GM23338 (cell line): ENCODE results near the gene ZNF492. TPM values are rescaled to one million over a fixed set of nuclear protein-coding genes. Genes with fewer than 3 reads are reported as not detected.

Source experiments
- ATAC-seq: fragments of 200-7000 bp; cut with Tn5 transposase; 3 replicates; pipeline ENCODE4 v1.9.1; 2020
- DNase-seq: peaks from one replicate; pipeline ENCODE4 v3.0.0-alpha.2; 2015; ENCODE audit warnings: low spot score
- H2AFZ ChIP-seq: fragments of 200-600 bp; sonication (generic); 2 replicates; pipeline ENCODE4 v1.8.0; 2016; ENCODE audit warnings: antibody characterized with exemption, mild to moderate bottlenecking, moderate library complexity
- H3F3A ChIP-seq: fragments of 200-600 bp; sonication (generic); replicated peaks from 2 replicates; pipeline ENCODE4 v1.8.0; 2017; ENCODE audit warnings: antibody characterized with exemption, mixed run types, low read depth
- H3K27ac ChIP-seq: fragments of 200-600 bp; sonication (generic); 2 replicates; pipeline ENCODE4 v1.6.1; 2016; ENCODE audit warnings: low read depth
- H3K27me3 ChIP-seq: fragments of 200-600 bp; sonication (generic); 2 replicates; pipeline ENCODE4 v1.8.0; 2016; ENCODE audit warnings: mild to moderate bottlenecking, mixed run types, moderate library complexity; ENCODE audit not compliant: insufficient read depth
- H3K36me3 ChIP-seq: fragments of 200-600 bp; sonication (generic); 2 replicates; pipeline ENCODE4 v1.8.0; 2016; ENCODE audit warnings: mild to moderate bottlenecking; ENCODE audit not compliant: insufficient read depth
- H3K4me1 ChIP-seq: fragments of 200-600 bp; sonication (generic); 2 replicates; pipeline ENCODE4 v1.8.0; 2016; ENCODE audit warnings: mild to moderate bottlenecking, moderate library complexity; ENCODE audit not compliant: insufficient read depth
- H3K4me2 ChIP-seq: fragments of 200-600 bp; sonication (generic); 2 replicates; pipeline ENCODE4 v1.7.1; 2017; ENCODE audit warnings: mixed run types
- H3K4me3 ChIP-seq: fragments of 200-600 bp; sonication (generic); 2 replicates; pipeline ENCODE4 v1.6.1; 2016; ENCODE audit warnings: mixed run types
- H3K79me2 ChIP-seq: fragments of 200-600 bp; sonication (generic); replicated peaks from 2 replicates; pipeline ENCODE4 v1.8.0; 2017; ENCODE audit warnings: mild to moderate bottlenecking; ENCODE audit not compliant: insufficient read depth
- H3K9me2 ChIP-seq: fragments of 200-600 bp; sonication (generic); 2 replicates; pipeline ENCODE4 v1.8.0; 2017; ENCODE audit not compliant: insufficient read depth
- H4K20me1 ChIP-seq: fragments of 200-600 bp; sonication (generic); replicated peaks from 2 replicates; pipeline ENCODE4 v1.8.0; 2017; ENCODE audit warnings: mild to moderate bottlenecking; ENCODE audit not compliant: insufficient read depth
- H3K27ac Mint-ChIP-seq: 2 replicates; pipeline ENCODE4 v1.8.0; 2020; ENCODE audit warnings: inconsistent platforms, mild to moderate bottlenecking, moderate library complexity, mixed read lengths
- H3K27me3 Mint-ChIP-seq: 3 replicates; pipeline ENCODE4 v1.8.0; 2022; ENCODE audit warnings: low read depth, mild to moderate bottlenecking, moderate library complexity, mixed read lengths, inconsistent platforms; ENCODE audit not compliant: insufficient read depth, poor library complexity
- H3K36me3 Mint-ChIP-seq: 3 replicates; pipeline ENCODE4 v1.8.0; 2021; ENCODE audit warnings: low read depth, mild to moderate bottlenecking, inconsistent platforms, moderate library complexity, mixed read lengths
- H3K4me1 Mint-ChIP-seq: 3 replicates; pipeline ENCODE4 v1.8.0; 2020; ENCODE audit warnings: mild to moderate bottlenecking, inconsistent platforms, mixed read lengths
- H3K4me3 Mint-ChIP-seq: 3 replicates; pipeline ENCODE4 v1.8.0; 2021; ENCODE audit warnings: moderate library complexity, mild to moderate bottlenecking, inconsistent platforms, mixed read lengths
- H3K9me3 Mint-ChIP-seq: 3 replicates; pipeline ENCODE4 v1.8.0; 2020; ENCODE audit warnings: moderate library complexity, mild to moderate bottlenecking, inconsistent platforms, mixed read lengths
- EZH2 ChIP-seq: fragments of 200-600 bp; sonication (generic); IDR thresholded peaks from one replicate; pipeline ENCODE4 v1.8.0; 2017; ENCODE audit warnings: antibody characterized with exemption, mild to moderate bottlenecking, low read depth; ENCODE audit not compliant: unreplicated experiment
- EZH2phosphoT487 ChIP-seq: fragments of 200-600 bp; sonication (generic); IDR thresholded peaks from one replicate; pipeline ENCODE4 v1.8.1; 2018; ENCODE audit warnings: antibody characterized with exemption; ENCODE audit not compliant: unreplicated experiment
- JUNB ChIP-seq: IDR thresholded peaks from one replicate; pipeline ENCODE4 v1.6.1; 2016; ENCODE audit warnings: antibody characterized with exemption; ENCODE audit not compliant: unreplicated experiment
- NANOG ChIP-seq: IDR thresholded peaks from 2 replicates; pipeline ENCODE4 v1.6.1; 2016; ENCODE audit warnings: antibody characterized with exemption, borderline replicate concordance
- POLR2AphosphoS5 ChIP-seq: IDR thresholded peaks from 2 replicates; pipeline ENCODE4 v1.6.1; 2016; ENCODE audit warnings: antibody characterized with exemption, low read depth
- STAT1 ChIP-seq: IDR thresholded peaks from one replicate; pipeline ENCODE4 v1.6.1; 2016; ENCODE audit warnings: antibody characterized with exemption; ENCODE audit not compliant: unreplicated experiment
- ZNF114 ChIP-seq: fragments of 250-450 bp; sonication (Bioruptor Pico); IDR thresholded peaks from 2 replicates; pipeline ENCODE4 v1.5.0; 2020; ENCODE audit warnings: mild to moderate bottlenecking, moderate library complexity
- polyA plus RNA-seq: library from polyadenylated mRNA; unstranded; fragments of >200 nt; fragmentation: Nextera tagmentation; extraction: Ambion mirVana; gene quantifications from 2 replicates; pipeline ENCODE4 v1.2.1, GENCODE V29; 2016
- total RNA-seq: library from RNA; depleted of rRNA; stranded (reverse); fragments of >200 nt; shearing (Covaris generic); gene quantifications from 2 replicates; pipeline ENCODE4 v1.2.3, GENCODE V29; 2014
- TF ChIP-seq, protein P1 (sequence below): fragments of 250-450 bp; sonication (Bioruptor Pico); IDR thresholded peaks from 2 replicates; pipeline ENCODE4 v1.5.0; 2020; ENCODE audit warnings: mild to moderate bottlenecking, moderate library complexity

The ZNF492 gene
- total and polyA plus RNA-seq, 2 experiments from 2014 or later: 0.21 to 0.26 TPM

DNA sequence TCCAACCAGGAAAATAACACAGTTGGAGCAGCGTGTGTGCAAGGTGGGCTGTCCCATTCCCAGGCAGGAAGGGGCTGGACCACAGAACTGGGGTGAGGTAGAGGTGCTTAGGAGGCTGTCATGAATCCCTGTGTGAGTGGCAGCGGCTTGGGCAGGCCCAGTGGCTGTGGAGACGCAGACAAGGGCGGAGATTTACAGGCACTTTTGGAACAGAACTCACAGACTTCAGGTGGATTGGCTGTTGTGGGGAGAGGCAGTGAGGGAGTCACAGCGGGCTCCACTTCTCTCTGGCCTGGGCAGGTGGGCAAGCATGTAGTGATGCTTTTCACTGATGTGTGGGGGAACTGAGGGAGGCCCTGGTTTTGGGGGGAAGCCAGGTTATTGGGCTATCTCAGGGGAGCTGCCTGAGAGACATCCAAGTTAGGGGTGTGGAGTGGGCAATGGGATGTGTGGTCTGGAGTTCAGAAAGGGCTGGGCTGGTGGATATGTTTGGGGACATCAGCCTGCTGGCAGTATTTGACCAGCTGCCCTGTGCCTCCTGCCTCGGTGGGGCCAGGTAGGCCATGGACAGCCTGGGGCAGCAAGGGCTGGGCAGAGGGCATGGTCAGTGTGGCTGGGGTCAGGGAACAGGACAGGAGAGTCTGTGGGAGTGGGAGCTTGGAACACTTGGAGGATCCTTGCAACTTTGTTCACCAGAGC lies 27.0 kb upstream of the ZNF492 start (continued):
- TF ChIP-seq, protein P1, sequence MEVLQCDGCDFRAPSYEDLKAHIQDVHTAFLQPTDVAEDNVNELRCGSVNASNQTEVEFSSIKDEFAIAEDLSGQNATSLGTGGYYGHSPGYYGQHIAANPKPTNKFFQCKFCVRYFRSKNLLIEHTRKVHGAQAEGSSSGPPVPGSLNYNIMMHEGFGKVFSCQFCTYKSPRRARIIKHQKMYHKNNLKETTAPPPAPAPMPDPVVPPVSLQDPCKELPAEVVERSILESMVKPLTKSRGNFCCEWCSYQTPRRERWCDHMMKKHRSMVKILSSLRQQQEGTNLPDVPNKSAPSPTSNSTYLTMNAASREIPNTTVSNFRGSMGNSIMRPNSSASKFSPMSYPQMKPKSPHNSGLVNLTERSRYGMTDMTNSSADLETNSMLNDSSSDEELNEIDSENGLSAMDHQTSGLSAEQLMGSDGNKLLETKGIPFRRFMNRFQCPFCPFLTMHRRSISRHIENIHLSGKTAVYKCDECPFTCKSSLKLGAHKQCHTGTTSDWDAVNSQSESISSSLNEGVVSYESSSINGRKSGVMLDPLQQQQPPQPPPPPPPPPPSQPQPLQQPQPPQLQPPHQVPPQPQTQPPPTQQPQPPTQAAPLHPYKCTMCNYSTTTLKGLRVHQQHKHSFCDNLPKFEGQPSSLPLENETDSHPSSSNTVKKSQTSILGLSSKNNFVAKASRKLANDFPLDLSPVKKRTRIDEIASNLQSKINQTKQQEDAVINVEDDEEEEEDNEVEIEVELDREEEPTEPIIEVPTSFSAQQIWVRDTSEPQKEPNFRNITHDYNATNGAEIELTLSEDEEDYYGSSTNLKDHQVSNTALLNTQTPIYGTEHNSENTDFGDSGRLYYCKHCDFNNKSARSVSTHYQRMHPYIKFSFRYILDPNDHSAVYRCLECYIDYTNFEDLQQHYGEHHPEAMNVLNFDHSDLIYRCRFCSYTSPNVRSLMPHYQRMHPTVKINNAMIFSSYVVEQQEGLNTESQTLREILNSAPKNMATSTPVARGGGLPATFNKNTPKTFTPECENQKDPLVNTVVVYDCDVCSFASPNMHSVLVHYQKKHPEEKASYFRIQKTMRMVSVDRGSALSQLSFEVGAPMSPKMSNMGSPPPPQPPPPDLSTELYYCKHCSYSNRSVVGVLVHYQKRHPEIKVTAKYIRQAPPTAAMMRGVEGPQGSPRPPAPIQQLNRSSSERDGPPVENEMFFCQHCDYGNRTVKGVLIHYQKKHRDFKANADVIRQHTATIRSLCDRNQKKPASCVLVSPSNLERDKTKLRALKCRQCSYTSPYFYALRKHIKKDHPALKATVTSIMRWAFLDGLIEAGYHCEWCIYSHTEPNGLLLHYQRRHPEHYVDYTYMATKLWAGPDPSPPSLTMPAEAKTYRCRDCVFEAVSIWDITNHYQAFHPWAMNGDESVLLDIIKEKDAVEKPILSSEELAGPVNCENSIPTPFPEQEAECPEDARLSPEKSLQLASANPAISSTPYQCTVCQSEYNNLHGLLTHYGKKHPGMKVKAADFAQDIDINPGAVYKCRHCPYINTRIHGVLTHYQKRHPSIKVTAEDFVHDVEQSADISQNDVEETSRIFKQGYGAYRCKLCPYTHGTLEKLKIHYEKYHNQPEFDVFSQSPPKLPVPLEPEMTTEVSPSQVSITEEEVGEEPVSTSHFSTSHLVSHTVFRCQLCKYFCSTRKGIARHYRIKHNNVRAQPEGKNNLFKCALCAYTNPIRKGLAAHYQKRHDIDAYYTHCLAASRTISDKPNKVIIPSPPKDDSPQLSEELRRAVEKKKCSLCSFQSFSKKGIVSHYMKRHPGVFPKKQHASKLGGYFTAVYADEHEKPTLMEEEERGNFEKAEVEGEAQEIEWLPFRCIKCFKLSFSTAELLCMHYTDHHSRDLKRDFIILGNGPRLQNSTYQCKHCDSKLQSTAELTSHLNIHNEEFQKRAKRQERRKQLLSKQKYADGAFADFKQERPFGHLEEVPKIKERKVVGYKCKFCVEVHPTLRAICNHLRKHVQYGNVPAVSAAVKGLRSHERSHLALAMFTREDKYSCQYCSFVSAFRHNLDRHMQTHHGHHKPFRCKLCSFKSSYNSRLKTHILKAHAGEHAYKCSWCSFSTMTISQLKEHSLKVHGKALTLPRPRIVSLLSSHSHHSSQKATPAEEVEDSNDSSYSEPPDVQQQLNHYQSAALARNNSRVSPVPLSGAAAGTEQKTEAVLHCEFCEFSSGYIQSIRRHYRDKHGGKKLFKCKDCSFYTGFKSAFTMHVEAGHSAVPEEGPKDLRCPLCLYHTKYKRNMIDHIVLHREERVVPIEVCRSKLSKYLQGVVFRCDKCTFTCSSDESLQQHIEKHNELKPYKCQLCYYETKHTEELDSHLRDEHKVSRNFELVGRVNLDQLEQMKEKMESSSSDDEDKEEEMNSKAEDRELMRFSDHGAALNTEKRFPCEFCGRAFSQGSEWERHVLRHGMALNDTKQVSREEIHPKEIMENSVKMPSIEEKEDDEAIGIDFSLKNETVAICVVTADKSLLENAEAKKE: no peak
- no peak for TF ChIP-seq JUNB
- TF ChIP-seq ZNF114 (CRISPR knock-in tag): no peak
- TF ChIP-seq EZH2: no peak

DNA sequence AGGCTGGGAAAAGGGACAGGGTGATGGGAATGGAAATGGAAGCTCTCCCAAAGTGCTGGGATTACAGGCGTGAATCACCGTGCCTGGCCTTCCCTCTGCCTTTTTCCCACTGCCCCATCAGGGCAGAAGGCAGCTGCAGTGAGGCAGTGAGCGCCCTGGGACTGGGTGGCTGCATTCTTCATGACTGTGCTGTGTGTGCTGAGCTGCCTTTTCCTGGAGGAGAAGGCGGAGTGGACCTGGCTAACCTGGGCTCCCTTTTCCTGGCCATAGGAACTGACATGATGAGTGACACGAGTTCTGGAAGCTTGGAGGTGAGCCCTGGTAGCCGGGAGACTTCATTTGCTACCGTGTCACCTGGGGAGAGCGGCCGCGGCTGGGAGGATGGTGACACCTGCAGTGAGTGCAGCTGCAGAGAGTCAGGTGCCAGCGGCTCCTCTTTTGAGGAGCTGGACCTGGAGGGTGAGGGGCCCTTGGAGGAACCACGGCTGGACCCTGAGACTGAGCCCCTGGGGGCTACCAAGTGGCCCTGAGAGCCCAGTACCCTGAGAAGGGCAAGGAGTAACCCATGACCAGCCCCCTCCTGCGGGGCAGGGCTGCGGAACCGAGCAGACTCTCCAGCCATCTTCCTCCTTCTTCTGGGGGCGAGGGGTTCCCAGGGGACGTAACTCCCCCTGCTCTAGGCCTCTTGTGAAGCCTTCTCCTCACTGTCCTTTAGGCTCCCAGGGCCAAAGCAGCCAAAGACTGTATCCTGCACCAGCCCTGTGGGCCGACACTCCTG lies 26.3 kb upstream of the ZNF492 start:
- H4K20me1 ChIP-seq: no peaks in the 10 kb centered on the region
- no peaks in the 10 kb centered on the region for H3K79me2 ChIP-seq
- ATAC-seq (no peak), DNase-seq (no peak)
- Mint-ChIP-seq H3K27ac (no peak overlapping the region), H3K4me1 (no peaks in the 10 kb centered on the region; the same call in 2 of the 3 replicates), H3K36me3 (peaks cover 51% of the 10 kb centered on the region), H3K27me3 (peaks cover 12% of the 10 kb centered on the region), H3K4me3 (no peak overlapping the region), H3K9me3 (peaks cover 96% of the 10 kb centered on the region)
- H3F3A ChIP-seq: no peaks in the 10 kb centered on the region
- H3K9me2 ChIP-seq: no peaks in the 10 kb centered on the region
- H3K27ac ChIP-seq: no peak overlapping the region
- peaks cover 7% of the 10 kb centered on the region for H3K36me3 ChIP-seq
- H3K27me3 ChIP-seq: no peaks in the 10 kb centered on the region
- no peak overlapping the region for H3K4me2 ChIP-seq
- no peaks in the 10 kb centered on the region for H3K4me1 ChIP-seq
- H3K4me3 ChIP-seq: no peak overlapping the region
- no peak overlapping the region for H2AFZ ChIP-seq
- TF ChIP-seq EZH2: no peak
- TF ChIP-seq, protein P1: no peak
- TF ChIP-seq ZNF114 (CRISPR knock-in tag): no peak
- TF ChIP-seq EZH2phosphoT487: no peak
- TF ChIP-seq NANOG: no peak
- no peak for TF ChIP-seq STAT1
- TF ChIP-seq POLR2AphosphoS5: no peak
